Globus pallidus (tissue), 1 donor: ENCODE data around the gene ALK.
"Not testable (repeated sequence)": the region's sequence is repeated elsewhere in the genome, so short reads cannot be mapped to it uniquely, and the experiment has no call there.

Experiments used
- DNase-seq: peaks from one replicate; pipeline ENCODE4 v3.0.0-alpha.2; 2015; ENCODE audit warnings: low spot score

ALK gene

DNA sequence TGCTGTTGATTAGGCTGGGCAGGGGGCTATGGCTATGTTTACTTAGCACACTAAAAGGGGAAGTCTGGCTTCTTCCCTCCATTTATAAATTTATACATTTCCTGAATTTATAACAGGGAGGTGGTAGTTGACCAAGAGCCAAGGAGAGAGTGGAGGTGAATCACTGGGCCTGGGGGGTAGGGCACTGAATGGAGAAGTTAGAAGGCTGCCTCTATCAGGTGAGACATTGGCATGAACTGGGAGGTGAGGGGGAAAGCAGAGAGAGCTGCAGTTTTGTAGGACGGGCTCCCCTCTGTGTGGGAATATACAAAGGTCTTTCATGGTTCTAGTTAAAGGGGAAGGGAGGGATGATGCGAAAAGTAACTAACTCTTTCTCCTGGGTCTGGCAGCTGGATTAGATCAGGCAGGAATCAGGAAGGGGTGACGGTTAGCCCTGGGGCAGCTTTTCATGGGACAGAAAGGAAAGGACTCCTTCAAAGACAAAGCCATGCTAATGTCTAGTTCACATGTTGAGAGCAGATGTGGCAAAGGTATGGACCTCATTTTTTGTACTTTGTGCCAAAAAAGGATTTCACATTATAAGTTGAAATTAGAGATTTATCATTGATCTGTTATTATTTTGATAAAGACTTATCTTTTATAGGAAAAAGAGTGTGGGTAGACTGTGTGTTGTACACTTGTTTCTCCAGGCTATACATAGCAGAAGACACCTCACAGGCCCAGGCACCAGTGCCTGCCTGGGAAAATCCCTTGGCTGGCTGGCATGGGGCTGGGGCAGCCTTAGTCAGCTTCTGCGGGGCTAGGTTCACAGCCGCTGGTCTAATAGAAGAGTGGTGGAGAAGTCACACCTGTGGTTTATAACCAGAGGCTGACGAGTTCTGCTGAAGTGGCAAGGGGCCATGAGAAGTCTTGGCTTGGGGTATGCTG lies 647.4 kb downstream of the ALK start:
- DNase-seq: no peak

DNA sequence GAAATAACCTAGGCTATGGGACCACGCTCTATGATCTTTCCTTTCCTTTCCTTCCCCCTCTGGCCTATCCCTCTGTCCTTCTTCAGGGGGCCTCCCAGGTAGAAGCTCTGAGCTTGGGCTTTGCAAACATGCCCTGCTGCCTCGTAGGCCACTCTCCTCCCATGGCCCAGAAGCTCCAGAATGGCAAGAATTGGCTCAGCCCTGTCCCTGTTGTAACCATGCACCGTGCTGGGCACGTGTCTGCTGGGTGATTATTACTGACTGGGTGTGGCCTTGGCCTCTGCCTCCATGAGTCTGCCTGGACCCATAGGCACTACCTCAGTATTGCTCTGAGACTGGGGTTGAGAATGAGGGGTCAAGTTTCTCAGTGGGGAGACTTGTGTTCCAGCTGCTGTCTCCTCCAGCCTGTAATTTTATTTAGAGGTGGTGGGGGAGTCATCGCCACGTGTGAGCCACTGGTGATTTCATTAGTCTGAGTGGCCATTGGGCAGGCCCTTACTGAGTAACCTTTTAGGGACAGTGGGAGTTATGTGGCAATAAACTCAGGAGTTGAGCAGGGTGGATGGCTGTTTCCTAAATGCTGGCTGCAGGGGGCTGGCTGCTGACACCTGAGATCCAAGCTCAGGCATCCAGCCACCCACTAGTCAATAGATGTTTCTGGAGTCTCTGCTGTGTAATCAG lies 648.2 kb downstream of the ALK start:
- no peak for DNase-seq

DNA sequence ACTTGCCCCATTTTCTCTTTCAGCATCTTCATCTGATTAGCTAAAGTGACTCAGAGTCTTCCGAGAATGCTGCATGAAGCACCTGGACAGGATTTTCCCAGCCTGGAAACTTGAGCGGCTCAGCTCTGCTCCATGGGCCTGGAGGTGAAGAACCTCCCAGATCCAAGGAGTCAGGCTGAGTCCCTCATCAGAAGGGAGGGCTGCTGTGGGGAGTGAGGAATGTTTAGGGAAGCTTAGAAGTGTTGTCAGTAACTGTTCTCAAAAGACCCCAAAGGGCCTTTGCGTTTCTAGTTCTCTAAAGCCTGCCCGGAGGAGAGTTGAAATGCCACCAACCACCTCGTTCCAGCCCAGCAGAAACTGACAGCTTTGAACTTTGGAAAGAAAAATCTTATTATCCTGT lies 649.1 kb downstream of the ALK start:
- DNase-seq: no peak

DNA sequence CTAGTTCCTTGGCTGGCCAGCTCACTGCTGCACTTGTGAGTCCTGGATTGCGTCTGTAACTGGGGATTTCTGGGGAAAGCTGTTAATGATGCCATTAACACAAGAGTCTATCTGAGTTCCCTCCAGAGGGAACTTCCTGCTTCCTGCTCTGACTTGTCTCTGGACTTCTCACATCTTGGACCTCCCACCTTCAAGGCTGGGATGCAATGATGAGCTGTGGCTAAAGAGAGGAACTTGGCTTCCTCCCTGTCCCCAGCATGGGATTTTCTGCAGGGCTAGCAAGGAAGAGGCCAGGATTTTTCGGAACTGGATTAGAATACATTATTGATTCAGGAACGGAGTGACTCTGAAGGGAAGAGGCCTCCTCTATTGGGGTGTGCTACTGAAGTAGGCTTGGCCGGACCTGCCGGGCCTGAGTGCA lies 650.7 kb downstream of the ALK start:
- DNase-seq: no peak

DNA sequence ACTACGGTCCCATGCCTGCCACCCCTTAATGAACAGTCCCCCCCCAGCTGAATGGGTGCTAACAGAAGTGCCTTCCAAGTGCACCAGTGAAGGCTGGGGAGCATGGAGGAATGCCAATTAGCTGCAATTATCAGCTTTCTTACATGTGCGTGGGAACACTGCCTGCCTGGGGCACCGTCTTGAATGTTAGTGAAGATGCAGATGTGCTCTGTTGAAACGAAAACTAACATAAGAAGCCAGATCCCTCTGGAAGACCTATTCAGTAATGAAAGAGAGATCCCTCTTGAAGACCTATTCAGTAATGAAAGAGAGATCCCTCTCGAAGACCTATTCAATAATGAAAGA lies 651.6 kb downstream of the ALK start:
- DNase-seq: no peak

DNA sequence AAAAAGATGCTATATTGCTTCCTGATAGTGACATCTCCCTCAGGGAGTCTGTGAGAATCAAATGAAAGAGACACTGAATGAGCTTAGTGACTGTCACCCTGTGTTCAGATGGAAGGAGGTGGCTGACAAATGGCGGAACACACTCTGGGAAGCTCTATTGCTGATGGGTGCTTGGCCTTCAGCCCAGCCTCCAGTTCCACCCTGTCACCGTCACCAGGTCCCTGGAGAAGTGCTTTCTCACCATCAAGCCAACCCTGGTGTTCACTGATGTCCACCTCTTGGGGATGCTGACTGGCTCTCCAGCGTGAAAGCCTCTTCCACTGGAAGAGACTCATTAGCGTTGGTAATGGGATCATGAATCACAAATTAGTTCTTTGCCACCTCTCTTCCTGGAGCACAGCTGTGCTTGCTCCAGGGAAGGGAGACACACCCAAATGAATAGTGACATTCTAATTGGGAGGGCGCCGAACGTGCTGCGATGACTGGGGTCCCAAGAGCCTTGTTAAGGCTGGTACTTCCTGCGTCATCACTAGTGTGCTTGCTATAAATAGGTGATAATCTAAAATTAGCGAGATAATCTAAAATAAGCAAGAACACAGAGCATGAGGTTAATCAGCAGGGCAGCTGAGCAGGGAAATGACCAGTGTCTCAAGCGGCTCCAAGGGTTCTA lies 652.2 kb downstream of the ALK start:
- no peak for DNase-seq

DNA sequence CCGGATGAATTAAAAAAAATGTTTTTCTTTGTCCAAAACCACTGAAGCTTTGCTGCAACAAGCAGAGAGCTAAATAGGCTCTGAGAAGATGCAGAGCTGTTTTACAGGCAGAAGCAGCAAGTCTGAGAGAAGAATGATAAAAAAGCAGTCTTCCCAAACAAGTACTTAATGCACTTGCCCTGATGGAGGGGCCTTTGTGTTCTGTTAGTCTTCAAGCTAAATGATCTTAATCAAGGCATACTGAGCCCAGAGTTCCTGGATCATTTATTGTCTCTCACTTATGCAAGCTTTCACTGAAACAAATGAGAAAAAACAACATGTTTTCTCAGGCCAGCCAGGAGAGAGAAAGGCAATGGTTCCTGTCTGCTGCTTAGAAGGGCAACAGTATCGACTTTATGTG lies 653.7 kb downstream of the ALK start:
- no peak for DNase-seq

DNA sequence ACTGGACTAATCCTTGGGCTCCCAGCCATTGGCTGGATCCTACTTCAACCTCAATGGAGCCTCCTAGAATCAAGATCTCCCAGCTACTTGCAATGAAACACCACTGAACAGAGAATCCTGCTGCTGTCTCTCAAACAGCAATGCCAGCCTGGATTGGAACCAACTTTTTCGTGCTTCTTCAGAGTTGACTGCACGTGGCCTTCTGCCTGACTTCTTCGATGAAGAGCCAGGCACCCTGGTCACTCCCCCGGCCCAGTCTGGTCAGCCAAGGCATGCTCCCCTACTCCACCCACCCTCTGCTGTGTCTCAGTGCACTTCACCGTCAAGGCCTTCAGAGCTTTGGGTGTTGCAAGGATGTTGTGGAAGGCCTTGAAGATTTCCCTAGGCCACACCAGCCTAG lies 657.5 kb downstream of the ALK start:
- no peak for DNase-seq

DNA sequence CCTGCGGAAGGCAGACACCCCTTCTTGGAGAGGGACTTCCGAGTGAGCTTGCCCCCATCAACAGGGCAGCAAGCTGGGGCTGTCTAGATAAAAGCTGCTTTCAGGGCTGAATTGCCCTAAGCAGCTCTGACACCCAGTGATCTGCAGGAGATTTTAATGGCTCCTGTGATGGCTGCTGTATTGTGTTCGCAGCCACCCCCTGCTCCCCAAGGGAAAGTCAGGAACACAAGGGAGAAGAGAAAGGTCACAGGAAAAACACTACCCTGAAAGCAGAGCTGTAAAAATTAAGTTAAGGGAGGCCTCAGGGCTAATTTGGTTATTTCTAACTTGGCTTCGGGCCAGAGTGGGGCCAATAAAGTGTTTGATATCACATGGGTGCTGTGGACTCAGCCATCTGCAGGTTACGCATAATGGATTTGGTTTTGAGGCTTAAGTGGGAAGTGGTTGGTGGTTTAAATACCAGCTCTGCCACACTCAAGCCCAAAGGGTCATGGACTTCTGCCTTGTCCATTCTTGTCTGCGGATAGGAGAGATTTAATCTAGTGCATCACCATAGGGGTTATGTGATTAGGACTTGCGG lies 658.6 kb downstream of the ALK start:
- DNase-seq: no peak

DNA sequence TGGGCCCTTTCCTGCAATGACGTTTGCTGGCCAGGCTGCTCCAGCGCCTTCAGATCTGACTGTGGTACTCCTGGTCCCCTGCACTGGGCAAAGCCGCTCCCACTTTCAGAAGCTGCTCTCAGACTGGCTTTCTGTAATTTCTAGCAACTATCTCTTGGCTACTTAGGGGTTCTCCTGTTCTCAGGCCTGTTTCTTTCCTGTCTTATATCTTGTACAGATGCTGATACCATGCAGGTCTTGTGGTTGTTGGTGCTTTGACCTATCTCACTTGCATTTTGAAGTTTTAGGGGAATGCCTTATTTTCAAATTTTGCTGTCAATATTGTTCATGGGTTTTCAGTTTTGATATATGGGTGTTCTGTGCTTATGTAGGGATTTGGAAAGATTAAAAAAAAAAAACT lies 660.4 kb downstream of the ALK start:
- no peak for DNase-seq

DNA sequence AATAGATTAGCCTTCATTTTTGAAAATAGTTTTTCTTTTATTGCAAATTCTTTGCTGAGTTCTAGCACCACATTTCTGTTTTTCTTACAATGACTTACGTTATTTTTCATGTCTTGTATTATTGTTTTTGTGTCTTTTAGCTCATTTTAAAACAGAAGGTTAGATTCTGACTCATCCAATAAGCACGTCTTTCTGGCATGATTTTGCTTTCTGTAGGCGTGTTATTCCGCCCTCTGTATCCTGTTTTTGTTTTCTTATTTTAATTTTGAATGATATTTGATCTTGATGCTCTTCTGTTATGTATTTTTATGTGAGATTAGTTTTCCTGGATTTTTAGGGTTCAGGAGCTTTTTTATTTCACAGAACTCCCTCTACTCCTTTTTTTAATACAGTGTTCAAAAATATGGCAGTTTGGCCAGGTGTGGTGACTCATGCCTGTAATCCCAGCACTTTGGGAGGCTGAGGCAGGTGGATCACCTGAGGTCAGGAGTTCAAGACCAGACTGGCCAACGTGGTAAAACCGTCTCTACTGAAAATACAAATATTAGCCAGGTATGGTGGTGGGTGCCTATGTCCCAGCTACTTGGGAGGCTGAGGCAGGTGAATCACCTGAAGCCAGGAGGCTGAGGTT lies 661.1 kb downstream of the ALK start:
- no peak for DNase-seq

DNA sequence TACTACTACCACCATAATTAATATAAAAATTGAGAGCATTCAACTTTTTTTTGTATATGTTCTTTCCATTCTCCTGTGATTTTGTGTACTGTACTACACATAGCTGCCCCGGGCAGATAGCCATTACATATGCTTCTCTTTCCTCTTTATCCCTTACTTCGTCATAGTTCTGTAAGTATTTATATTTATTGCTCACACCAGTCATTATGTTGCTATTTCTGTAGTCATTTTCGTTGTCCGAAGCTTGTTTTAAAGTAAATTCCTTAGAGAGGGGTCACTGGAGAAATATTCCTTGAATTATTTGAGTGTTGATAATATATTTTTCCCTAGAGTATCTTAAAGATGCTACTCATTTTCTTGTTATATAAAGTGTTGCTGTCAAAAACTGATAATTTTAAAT lies 662.2 kb downstream of the ALK start:
- DNase-seq: no peak

DNA sequence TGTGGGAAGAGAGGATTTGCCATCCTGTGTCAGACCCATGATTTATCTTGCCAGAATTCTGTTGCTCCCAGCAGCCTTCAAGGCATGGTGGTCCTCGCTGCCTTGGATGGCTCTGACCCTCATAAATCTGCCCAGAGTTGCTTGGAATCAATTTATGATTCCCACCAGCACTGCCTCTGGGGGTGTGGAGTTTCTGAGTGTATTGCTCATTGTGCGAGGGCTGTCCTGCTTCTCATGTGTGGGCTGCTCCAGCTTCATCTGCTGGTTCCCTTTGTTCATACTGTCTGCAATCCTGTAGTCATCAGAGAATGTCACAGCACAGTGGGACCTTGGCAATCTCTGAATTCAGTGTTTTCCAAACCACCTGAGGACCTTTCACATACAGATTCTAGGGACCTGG lies 666.4 kb downstream of the ALK start:
- no peak for DNase-seq

DNA sequence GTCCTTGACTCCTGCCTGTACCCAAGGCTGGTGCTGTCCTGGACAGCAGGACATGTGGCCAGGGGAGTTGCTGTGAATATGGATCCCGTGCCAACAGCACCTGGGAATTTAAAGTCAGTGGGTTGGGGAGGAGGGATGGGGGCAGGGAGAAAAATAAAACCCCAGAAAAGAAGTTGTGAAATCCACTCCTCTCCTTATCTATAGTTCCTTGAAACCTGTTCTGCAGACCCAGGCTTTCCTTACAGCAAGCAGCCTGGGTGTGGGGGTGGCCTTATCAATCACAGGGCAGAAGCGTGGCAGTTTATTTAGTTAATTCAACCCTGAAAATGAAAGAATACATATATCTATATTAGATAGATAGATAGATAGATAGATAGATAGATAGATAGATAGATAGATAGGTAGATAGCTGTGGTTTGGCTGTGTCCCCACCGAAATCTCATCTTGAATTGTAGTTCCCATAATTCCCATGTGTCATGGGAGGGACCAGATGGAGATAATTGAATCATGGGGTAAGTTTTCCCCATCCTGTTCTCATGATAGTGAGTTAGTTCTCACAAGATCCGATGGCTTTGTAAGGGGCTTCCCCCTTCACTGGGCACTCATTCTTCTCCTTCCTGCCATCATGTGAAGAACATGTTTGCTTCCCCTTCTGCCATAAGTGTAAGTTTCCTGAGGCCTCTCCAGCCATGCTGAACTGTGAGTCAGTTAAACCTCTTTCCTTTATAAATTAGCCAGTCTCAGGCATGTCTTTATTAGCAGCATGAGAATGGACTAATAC lies 667.7 kb downstream of the ALK start:
- DNase-seq: not testable (repeated sequence)

DNA sequence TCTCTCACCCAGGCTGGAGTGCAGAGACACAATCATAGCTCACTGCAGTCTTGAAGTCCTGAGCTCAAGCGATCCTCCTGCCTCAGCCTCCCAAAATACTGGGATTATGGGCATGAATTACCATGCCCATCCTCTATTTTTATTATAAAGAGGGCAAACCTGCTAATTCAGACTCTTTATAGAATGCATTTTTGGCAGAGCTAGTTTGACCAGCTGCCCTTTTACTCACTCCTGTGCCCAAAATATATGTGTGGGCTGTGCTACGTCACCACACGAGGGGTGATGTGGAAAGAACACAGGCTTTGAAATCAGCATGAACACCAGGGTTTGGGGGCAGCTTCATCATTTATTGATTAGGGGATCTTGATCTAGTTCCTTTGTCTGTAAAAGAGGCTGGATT lies 668.4 kb downstream of the ALK start:
- DNase-seq: no peak

DNA sequence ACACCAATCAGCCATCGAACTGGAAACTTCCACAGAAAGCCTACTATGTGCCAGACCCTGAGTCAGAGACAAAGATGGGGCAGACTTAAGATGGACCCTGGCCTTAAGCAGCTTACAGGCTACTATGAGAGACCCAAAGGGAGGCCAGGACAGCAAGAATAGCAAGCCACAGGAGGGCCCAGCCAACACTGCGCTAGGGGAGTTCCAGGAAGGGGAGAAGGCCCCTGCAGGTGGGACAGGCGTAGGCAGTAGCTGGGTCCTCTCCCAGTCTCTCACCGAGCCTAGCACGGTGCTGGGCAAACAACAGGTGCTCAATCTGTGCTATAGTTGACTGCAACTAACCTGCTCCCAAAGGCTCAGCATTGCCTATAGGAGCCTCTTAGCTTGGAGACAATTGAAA lies 670.0 kb downstream of the ALK start:
- no peak for DNase-seq

DNA sequence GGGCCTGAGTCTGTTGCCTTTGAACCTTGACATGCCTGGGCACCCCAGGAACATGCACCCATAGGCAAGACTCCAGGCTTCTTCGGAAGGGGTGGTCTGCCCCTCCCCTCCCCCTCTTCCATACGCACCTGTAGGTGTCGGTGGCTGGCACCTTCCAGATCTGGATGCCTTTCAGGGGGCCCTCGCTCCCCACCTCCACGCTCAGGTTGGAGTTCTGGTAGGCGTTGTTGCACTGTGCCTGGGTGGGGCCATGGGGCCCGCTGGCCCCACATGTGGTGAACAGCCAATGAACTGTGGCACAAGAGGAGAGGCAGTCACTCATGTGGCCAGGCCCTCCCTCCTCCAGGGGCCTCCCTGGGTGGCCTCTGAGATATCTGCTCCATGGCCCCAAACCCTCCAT lies 670.4 kb downstream of the ALK start:
- DNase-seq: no peak

DNA sequence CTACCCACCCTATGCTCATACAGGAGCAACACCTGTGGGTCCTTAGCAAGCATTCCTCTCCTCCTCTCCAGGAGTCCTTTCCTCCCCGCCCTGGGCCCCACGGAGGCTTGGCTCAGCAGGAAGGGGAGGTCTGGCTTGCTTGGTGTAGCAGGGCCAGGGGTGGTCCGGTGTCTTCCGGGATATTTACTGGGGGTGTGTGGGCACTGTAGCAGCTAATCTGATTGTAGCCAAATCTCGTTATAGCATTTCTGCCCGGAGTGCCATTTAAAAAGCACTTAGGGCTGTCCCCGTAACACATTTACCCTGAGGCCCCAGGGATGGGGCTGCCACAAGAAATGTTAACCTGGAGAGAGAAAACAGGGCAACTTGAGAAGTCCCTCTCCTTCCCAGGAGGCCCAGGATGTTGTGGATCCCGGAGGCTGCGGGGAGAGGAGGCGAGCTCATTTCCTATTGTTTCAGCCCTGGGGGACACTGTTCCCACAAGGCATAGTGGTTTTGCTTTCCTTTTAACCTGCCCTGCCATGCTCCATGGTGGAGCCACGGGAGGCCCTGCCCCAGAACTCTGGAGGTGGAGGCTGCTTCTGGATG lies 671.6 kb downstream of the ALK start:
- no peak for DNase-seq

DNA sequence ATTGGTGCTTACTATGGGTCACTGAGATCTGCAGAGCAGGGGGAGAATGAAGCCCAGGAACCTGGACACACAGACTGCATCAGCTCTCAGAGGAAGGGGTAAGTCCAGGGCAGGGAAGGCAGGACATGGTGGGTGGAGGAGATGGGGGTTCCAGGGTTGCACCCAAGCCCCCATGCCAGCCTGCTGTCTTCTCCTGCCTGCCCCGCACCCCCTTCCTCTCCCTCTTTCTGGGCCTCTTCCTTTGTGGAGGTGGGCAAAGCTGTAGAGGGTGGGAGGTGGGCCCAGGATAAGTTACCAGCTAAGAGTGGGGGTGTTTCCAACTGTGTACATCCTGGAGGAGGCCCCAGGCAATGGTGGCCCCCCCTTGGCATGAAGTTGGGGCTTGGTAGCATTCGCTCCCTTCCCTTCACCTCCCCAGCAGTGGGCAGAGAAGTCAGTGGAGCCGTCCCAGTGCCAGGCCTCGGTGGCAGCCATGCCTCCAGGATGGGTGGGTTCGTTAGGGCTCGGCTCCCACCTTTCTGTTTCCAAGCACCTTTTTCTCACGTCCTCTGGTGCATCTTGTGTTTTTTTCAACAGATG lies 674.0 kb downstream of the ALK start:
- DNase-seq: no peak

DNA sequence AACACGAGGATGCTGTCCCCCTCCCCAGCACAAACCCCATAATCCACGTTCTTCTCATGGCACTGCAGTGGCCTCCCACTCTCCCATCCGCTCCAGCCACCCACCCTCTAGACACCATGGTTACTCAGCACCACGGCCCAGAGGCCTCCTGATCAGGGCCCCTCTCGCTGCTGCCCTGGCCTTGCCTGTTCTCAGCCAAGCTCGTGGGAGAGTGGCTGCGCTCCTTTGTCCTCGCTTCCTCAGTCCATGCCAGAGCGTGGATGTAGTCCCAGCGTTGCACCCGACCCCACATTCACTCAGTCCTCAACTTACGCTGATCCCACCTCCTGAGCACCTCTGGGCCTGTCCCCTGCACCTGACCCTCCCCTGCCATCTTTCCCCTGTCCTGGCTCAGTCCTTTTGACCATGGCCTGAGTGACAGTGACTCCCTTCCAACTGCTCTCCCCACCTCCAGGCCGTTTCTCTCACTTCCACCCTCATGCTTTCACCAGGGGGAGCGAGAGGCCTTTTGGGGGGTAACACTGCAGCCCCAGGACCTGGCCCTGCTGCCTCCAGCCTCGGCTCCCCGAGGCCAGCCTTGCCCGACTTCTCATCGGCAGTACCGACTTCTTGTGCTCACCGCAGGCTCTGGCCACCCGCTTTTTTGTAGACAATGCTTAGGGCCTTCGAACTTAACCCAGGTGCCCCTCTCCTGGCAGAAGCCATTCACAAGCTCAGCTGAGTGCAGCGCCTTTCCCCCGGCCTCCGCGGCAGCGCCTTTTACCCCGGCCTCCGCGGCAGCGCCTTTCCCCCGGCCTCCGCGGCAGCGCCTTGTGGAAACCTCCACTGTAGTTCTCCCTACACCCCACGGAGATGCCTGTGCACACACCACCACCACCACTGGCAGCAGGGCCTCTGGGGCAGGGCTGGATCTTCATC lies 674.7 kb downstream of the ALK start:
- no peak for DNase-seq
